Right kidney (tissue), 1 donor: ENCODE data around the gene SNX17.

Source experiments
- DNase-seq: peaks from one replicate; pipeline ENCODE4 v3.0.0-alpha.2; 2016

SNX17 gene

GRCh38 chr2:27362678-27363420, 7.6 kb upstream of the SNX17 start:
- no peak for DNase-seq

GRCh38 chr2:27363933-27364332, 6.5 kb upstream of the SNX17 start:
- no peak for DNase-seq

DNA sequence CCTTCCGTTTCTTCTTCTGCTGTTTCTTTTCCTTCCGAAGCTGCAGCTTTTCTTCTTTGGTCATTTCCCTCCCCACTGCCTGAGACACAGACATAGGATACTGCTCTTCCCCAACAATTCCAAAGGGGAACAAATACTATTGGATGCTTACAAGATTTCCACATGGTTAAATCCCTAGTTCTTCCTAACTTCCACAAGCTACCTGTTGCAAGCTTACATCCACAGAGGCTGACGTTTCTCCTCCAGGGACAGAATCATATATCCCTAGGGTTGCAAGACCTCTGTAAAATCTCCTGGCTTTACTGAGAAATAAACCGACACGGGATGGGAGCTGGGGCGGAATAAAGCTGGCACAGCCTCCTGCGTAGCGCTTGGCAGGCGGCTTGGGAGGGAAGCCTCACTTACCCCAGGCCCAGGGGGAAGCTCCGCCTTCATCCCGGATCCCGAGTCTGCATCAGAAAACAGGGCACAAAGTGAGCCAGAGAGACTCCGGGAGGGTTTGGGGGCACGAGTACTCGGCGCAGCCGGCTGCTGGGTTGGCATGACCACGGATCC, 868 bp upstream of the SNX17 start:
- DNase-seq, result no peak

DNA sequence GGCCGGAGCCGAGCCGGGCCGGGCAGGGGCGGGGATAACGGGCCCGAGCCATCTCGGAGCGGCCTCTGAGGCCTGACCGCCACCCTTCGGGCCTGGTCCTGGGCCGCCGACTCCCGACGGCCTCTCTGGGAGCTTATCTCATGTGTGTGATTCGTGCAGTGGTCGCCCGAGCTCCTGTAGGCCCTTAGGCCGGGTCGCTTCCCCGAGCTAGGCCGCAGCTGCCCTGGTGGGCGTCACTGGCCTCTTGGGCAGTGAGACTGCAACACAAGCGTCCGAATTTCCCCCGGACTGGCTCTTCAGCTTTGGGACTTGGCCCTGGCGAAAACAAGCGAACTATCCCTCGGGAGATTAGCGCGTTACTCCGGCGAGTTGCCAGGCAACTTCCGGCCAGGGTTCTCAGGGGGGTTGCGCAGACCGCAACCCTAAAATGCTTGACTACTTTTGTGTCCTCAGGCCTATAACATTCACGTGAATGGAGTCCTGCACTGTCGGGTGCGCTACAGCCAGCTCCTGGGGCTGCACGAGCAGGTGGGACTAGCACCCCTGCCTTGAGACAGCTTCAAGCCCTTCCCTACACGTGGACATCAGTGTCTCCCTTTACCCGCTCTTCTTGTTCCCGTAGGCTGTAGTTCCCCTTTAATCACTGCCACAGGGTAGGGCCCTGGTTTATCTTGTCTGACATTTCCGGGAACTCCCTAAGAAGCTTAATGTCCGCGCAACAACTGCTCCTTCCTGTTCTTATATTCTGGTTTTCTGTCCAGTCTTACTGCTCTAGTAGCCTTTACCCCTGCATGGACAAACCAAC, 602 bp downstream of the SNX17 start:
- peak; percentile 92 for DNase-seq

DNA sequence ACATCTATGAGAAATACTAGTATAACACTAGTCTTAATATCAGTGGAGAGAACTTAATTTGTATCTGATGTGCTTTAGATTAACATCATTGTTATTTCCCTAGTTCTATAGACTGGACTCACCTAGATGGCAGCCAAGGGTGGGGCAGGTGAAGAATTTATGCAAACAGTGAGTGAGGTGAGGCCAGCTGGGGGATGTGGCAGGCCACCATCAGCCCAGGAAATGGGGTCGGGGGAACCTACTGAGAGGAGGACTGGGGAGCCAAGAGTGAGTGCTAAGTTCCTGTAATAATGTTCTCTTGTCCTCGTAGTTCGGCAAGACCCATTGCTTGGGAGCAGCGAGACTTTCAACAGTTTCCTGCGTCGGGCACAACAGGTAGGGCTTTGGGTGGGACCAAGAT, 2.5 kb downstream of the SNX17 start:
- no peak for DNase-seq

GRCh38 chr2:27373567-27373966, 3.2 kb downstream of the SNX17 start:
- DNase-seq, result no peak

DNA sequence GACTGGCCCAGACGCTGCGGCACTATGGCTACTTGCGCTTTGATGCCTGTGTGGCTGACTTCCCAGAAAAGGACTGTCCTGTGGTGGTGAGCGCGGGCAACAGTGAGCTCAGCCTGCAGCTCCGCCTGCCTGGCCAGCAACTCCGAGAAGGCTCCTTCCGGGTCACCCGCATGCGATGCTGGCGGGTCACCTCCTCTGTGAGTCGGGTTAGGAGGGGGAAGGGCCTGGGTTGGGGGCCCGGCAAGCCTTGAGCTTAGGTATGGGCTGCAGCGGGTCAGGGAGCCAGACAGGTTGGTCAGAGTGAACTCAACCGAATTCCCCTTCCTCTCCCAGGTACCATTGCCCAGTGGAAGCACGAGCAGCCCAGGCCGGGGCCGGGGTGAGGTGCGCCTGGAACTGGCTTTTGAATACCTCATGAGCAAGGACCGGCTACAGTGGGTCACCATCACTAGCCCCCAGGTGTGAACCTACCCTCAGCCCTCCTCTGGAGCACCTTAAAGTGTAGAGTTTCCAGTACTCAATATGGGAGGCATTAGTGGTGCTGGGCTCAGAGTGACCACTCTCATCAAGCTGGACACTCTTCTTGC, 5.2 kb downstream of the SNX17 start:
- no peak for DNase-seq

DNA sequence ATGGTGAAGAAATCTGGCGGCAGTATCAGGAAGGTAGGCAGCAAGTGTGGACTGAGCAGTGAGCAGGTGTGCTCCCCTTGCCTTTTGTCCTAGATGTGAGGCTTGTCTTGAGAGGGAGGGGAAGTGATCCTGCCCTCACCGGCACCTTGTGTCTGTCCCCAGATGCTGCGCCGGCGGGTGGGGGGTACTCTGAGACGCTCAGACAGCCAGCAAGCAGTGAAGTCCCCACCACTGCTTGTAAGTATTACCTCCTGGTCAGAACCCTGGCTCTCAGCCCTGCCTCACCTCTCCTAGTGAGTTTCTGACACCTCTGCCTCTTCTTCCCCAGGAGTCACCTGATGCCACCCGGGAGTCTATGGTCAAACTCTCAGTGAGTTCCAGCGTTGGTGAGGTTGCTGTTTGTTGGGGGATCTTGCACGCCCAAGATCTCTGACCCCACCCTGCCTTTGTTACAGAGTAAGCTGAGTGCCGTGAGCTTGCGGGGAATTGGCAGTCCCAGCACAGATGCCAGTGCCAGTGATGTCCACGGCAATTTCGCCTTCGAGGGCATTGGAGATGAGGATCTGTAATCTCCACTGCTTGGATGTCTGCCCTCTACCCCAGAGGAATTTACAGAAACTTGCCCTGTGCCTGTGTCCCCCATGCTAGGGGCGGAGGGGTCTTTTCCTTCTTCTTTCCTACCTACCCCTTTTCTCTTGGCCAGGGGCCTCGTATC, 5.9 kb downstream of the SNX17 start:
- DNase-seq, result no peak

DNA sequence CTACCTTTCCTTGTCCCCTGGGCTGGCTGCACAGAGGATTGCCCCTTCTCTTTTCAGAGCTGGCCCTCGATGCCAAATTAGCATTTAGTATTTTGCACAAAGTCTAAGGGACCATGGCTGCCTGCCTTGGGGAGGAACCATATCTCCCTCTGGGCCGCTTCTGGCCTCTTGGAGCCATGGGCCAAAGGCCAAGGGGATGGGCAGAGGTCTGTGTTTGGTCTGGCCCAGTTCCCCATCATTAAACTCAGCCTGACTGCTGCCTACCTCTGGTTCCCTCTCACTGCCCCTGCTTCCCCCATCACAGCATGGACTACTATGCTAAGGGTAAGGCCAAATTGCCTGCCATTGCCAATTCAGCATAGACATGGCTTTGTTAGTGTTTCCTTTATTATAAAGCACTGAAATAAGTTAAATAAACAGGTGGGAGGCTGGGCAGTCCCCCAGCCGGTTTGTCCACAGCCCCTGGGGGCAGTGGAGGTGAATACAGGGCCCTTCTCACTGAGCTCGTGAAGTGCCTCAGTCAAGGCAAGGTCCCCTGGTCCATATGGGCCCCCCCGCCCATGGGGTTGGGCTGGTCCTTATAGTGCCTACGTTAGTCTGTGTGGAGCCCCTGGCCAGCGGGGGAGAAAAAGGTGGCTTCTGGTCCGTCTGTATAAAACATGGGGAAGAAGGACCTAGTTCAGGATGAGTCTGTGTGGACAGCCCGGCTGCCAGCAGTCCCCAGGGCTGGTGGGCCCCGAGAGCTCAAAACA, 6.6 kb downstream of the SNX17 start:
- no peak for DNase-seq

GRCh38 chr2:27377618-27378095, 7.2 kb downstream of the SNX17 start:
- no peak for DNase-seq

DNA sequence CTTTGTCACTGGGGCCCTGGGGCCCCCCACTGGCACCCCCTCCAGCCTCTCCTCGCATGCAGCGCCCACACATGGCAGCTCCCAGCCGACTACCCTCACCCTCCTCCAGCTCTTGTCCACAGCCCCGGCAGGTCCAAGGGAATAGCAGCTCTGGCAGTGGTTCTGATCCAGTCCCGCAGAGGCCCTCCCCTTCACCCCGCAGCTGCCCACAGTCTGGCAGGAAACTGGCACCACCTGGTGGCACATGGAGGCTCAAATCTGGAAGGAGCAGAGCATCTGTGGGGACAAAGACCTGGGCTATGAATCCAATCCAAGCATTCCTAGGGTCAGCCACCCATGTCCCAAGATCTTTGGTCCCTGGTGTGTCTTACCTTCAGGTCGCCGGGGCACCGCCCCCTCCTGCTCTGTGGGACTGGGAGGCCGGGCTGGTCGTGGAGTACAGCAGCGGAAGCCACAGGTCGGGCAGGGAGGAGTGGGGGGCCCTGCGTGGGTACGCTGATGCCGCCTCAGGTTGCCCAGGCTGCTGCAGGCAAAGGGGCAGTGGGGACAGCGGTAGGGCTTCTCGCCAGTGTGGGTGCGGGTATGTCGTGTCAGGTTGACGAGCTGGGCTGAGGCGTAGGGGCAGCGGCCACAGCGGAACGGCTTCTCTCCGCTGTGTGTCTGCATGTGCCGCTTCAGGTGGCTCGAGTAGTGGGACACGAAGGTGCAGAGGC, 7.8 kb downstream of the SNX17 start:
- peak; percentile 40 for DNase-seq

- peak; percentile 12 for DNase-seq
Observed at GRCh38 chr2:27378809-27379290, 8.4 kb downstream of the SNX17 start.

- DNase-seq, result no peak
Observed at GRCh38 chr2:27379383-27379835, 9.0 kb downstream of the SNX17 start.

- DNase-seq, result peak; percentile 60
Observed at GRCh38 chr2:27379836-27380625, 9.6 kb downstream of the SNX17 start.

- peak; percentile 82 for DNase-seq
Observed at GRCh38 chr2:27380626-27381545, 10.5 kb downstream of the SNX17 start, which contains the start of gene ZNF513. ZNF513 (minus strand) TSS chr2:27380734; CDS start chr2:27380526, 208 bp downstream.

DNA sequence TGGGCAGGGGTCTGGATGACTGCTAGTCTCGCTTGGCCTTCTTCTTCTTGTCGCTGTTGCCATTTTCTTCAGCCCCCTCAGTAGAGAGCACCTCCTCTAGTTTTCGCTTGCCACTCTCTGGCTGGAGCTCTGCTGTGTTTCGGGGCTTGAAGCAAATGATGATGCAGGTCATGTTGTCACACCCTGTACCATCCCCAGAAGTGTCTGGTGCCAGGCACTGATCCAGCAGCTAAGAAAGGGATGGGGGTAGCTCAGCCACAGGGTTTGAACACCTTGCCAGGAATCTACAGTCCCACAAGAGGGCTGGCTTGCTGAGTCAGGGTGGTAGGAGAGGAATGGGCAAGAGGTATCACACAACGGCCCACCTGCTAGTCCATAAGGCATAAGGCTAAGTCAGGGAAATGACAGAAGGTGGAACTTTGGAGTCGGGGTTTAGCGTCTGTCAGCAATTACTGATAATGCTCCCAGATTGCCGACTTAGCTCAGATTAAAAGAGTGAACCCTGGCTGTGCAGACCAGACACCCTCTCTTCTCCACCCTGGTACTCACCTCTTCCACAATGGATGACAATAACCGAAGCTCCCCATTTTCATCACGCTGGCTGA, 11.3 kb downstream of the SNX17 start:
- no peak for DNase-seq

GRCh38 chr2:27390822-27391679, 20.6 kb downstream of the SNX17 start:
- DNase-seq, result no peak
